ENCODE measurements around the gene ANK3.
A peak's percentile ranks its signal among the peaks of the same experiment; 100 is the strongest.

ANK3 gene

GRCh38 chr10:60134548-60134947 lies 255.1 kb downstream of the ANK3 start:
- no peak for DNase-seq

- DNase-seq: no peak
These were observed 259.5 kb downstream of the ANK3 start for GRCh38 chr10:60130130-60130579.

- DNase-seq: no peak
These were observed 263.8 kb downstream of the ANK3 start for GRCh38 chr10:60125895-60126294.

- DNase-seq: no peak
These were observed 265.1 kb downstream of the ANK3 start for GRCh38 chr10:60124536-60124935.

- DNase-seq: no peak
These were observed 266.0 kb downstream of the ANK3 start for GRCh38 chr10:60123668-60124067.

GRCh38 chr10:60123172-60123571 lies 266.5 kb downstream of the ANK3 start:
- DNase-seq: no peak

GRCh38 chr10:60122190-60122589 lies 267.5 kb downstream of the ANK3 start:
- DNase-seq: no peak

GRCh38 chr10:60114765-60115586 lies 274.7 kb downstream of the ANK3 start:
- no peak for DNase-seq

- DNase-seq: no peak
These were observed 278.9 kb downstream of the ANK3 start for GRCh38 chr10:60110739-60111138.

GRCh38 chr10:60107308-60107976 lies 282.2 kb downstream of the ANK3 start:
- no peak for DNase-seq

- no peak for DNase-seq
These were observed 284.4 kb downstream of the ANK3 start for GRCh38 chr10:60105295-60105695.

- no peak for DNase-seq
These were observed 287.9 kb downstream of the ANK3 start for GRCh38 chr10:60101821-60102220.

- peak; percentile 9 for DNase-seq
These were observed 289.5 kb downstream of the ANK3 start for GRCh38 chr10:60099998-60100747.

- DNase-seq: no peak
These were observed 290.7 kb downstream of the ANK3 start for GRCh38 chr10:60098677-60099601.

- no peak for DNase-seq
These were observed 292.7 kb downstream of the ANK3 start for GRCh38 chr10:60096761-60097513.

- DNase-seq: no peak
These were observed 296.4 kb downstream of the ANK3 start for GRCh38 chr10:60093317-60093716.

- no peak for DNase-seq
These were observed 302.8 kb downstream of the ANK3 start for GRCh38 chr10:60086862-60087261.

GRCh38 chr10:60086421-60086820 lies 303.3 kb downstream of the ANK3 start:
- DNase-seq: no peak

- DNase-seq: no peak
These were observed 306.8 kb downstream of the ANK3 start for GRCh38 chr10:60082744-60083344.

GRCh38 chr10:60082341-60082740 lies 307.3 kb downstream of the ANK3 start:
- DNase-seq: no peak

Data from central memory CD4-positive, alpha-beta T cell (primary cell).